GM12878 (cell line): ENCODE results near the gene C1QBP. TPM values are rescaled to one million over a fixed set of nuclear protein-coding genes. Genes with fewer than 3 reads are reported as not detected.

Experiments
- ATAC-seq: fragments of 200-7000 bp; cut with Tn5 transposase; 3 replicates; pipeline ENCODE4 v1.9.1; 2020; ENCODE audit warnings: mild to moderate bottlenecking, moderate library complexity
- BruUV-seq: library from RNA; stranded (reverse); fragments of 400-500 nt; replicated peaks from 2 replicates; lab custom pipeline; 2021; lab: Mats Ljungman, UMichigan
- CTCF ChIA-PET: fragments of 300-600 bp; sonication (Branson Sonifier 250); formaldehyde crosslinking; extraction: SDS; loops from one replicate; lab custom pipeline; 2021; ENCODE audit warnings: inconsistent platforms; lab: Yijun Ruan, JAX
- POLR2A ChIA-PET: fragments of 350-600 bp; formaldehyde crosslinking; extraction: SDS; loops from one replicate; lab custom pipeline; 2021; ENCODE audit warnings: inconsistent platforms; lab: Charles Lee
- RAD21 ChIA-PET: fragments of 300-600 bp; sonication (Branson Sonifier 250); formaldehyde crosslinking; loops from one replicate; lab custom pipeline; 2023; ENCODE audit warnings: antibody characterized with exemption; ENCODE audit not compliant: unreplicated experiment; lab: Charles Lee
- SMC1A ChIA-PET: fragments of 300-600 bp; sonication (Branson Sonifier 250); formaldehyde crosslinking; loops from one replicate; lab custom pipeline; 2023; ENCODE audit not compliant: unreplicated experiment, uncharacterized antibody; lab: Charles Lee
- DNase-seq: peaks from one replicate; pipeline ENCODE4 v3.0.0-alpha.2; 2011; ENCODE audit warnings: low read depth, low spot score
- FAIRE-seq: peaks from 3 replicates; lab custom pipeline; 2011; peaks lifted over from hg19 to GRCh38; lab: Jason Lieb, UNC
- H2AFZ ChIP-seq: 2 replicates; pipeline ENCODE4 v1.6.0; 2011; ENCODE audit warnings: low read depth, low read length, control low read depth; ENCODE audit not compliant: control insufficient read depth
- H3K27ac ChIP-seq: 2 replicates; pipeline ENCODE4 v1.5.1; 2011; ENCODE audit warnings: control low read depth; ENCODE audit not compliant: control insufficient read depth, insufficient read depth
- H3K27me3 ChIP-seq, 2 experiments: replicated peaks in 1 of 2; 2 replicates each; pipeline versions ENCODE4 v1.6.0 to v1.6.1; 2011; ENCODE audit warnings: low read length in 1 of 2; ENCODE audit not compliant: control insufficient read depth in 2 of 2, insufficient read depth in 2 of 2
- H3K36me3 ChIP-seq, 2 experiments: 2 replicates each; pipeline ENCODE4 v1.5.1; 2011; ENCODE audit warnings: low read length in 1 of 2; ENCODE audit not compliant: control insufficient read depth in 2 of 2, insufficient read depth in 2 of 2
- H3K4me1 ChIP-seq: 2 replicates; pipeline ENCODE4 v1.6.1; 2011; ENCODE audit warnings: mild to moderate bottlenecking, low read length, moderate library complexity, mixed read lengths; ENCODE audit not compliant: control insufficient read depth, insufficient read depth
- H3K4me2 ChIP-seq: 2 replicates; pipeline ENCODE4 v1.6.0; 2011; ENCODE audit warnings: control low read depth; ENCODE audit not compliant: control insufficient read depth, insufficient read depth
- H3K4me3 ChIP-seq: fragments of 200-600 bp; sonication (generic); 2 replicates; pipeline ENCODE4 v1.5.1; 2016
- H3K79me2 ChIP-seq: 2 replicates; pipeline ENCODE4 v1.6.0; 2011; ENCODE audit warnings: low read length; ENCODE audit not compliant: control insufficient read depth, insufficient read depth
- H3K9ac ChIP-seq: 2 replicates; pipeline ENCODE4 v1.8.0; 2011; ENCODE audit warnings: low read length, control low read depth, mixed read lengths; ENCODE audit not compliant: control insufficient read depth, insufficient read depth
- H3K9me3 ChIP-seq: replicated peaks from 3 replicates; pipeline ENCODE4 v1.5.1; 2011; ENCODE audit warnings: mild to moderate bottlenecking, low read length; ENCODE audit not compliant: control insufficient read depth, insufficient read depth
- H4K20me1 ChIP-seq: 2 replicates; pipeline ENCODE4 v1.6.0; 2011; ENCODE audit not compliant: control insufficient read depth, insufficient read depth
- CBFB ChIP-seq: IDR thresholded peaks from 2 replicates; pipeline ENCODE4 v1.6.1; 2016; ENCODE audit warnings: antibody characterized with exemption, low read depth
- HCFC1 ChIP-seq: fragments of 150-350 bp; IDR thresholded peaks from 2 replicates; pipeline ENCODE4 v1.6.1; 2014; ENCODE audit warnings: low read length
- NFIC ChIP-seq: IDR thresholded peaks from 2 replicates; pipeline ENCODE4 v1.6.1; 2012; ENCODE audit warnings: low read depth, mild to moderate bottlenecking, inconsistent platforms, low read length, moderate library complexity
- NR2C2 ChIP-seq: IDR thresholded peaks from 2 replicates; pipeline ENCODE4 v1.6.1; 2011; ENCODE audit warnings: borderline replicate concordance, low read depth; ENCODE audit not compliant: control insufficient read depth, insufficient read length
- SKIL ChIP-seq: fragments of 450-650 bp; IDR thresholded peaks from 2 replicates; pipeline ENCODE4 v1.6.1; 2017; ENCODE audit warnings: mild to moderate bottlenecking, low read depth, inconsistent platforms; ENCODE audit not compliant: poor library complexity, severe bottlenecking
- SMARCA5 ChIP-seq: fragments of 450-650 bp; IDR thresholded peaks from 2 replicates; pipeline ENCODE4 v1.6.1; 2017; ENCODE audit warnings: mild to moderate bottlenecking
- TCF7 ChIP-seq: IDR thresholded peaks from 2 replicates; pipeline ENCODE4 v1.6.1; 2014; ENCODE audit warnings: antibody characterized with exemption, borderline replicate concordance
- YBX1 ChIP-seq: fragments of 450-650 bp; IDR thresholded peaks from 2 replicates; pipeline ENCODE4 v1.6.1; 2016; ENCODE audit warnings: antibody characterized with exemption
- WGBS: methylation state at CpG from one replicate; pipeline ENCODE4 v1.1.6; 2016; ENCODE audit warnings: low lambda C conversion rate; ENCODE audit not compliant: insufficient replicate concordance, insufficient coverage; ENCODE audit errors: missing lambda C conversion rate; 5-methylcytosine and 5-hydroxymethylcytosine counted together
- in situ Hi-C: fragments of 300-500 bp; cut with MboI; formaldehyde crosslinking; loops from 9 replicates; pipeline ENCODE4 v1.14.3; 2018; ENCODE audit warnings: mixed read lengths
- intact Hi-C: fragments of 100-400 bp; cut with micrococcal nuclease; formaldehyde crosslinking; loops from one replicate; pipeline ENCODE4 v1.14.2; 2022; ENCODE audit not compliant: unreplicated experiment
- polyA plus RNA-seq, 11 experiments: library from polyadenylated mRNA; depleted of rRNA in 4 of 11; unstranded in 6 of 11; stranded (reverse) in 5 of 11; fragments of >200 nt; fragmentation: Nextera tagmentation in 4 of 11; fragmentation: Illumina TruSeq in 1 of 11; extraction: Ambion mirVana in 4 of 11; extraction: Trizol in 1 of 11; gene quantifications; 1 replicate in 1 of 11; 2 replicates in 10 of 11; pipeline versions ENCODE4 v1.2.1 to v1.2.3, GENCODE V29; 2011 to 2016; ENCODE audit warnings: inconsistent platforms in 2 of 11, missing spikeins in 2 of 11, low read depth in 1 of 11
- total RNA-seq, 4 experiments: library from RNA; depleted of rRNA in 3 of 4; stranded (reverse); fragments of >200 nt in 3 of 4; fragmentation: Illumina TruSeq in 1 of 4; extraction: Trizol in 1 of 4; gene quantifications; 2 replicates each; pipeline versions ENCODE4 v1.2.1 to v1.2.3, GENCODE V29; 2013 to 2021

C1QBP gene
- total and polyA plus RNA-seq, 10 of the 15 experiments (the other 5 are each of a cell fraction or from before 2014, with no cell fraction given), result 124 to 989 (median 429) TPM

- TF ChIP-seq SKIL (peak; percentile 72), NFIC (peak; percentile 31; the same call in 1 of the 2 replicates), NR2C2 (no peak)
Observed at GRCh38 chr17:5410594-5411272, 28.2 kb downstream of the C1QBP start (continued).

GRCh38 chr17:5408186-5408585 is 30.8 kb downstream of the C1QBP start:
- Histone ChIP-seq H3K9ac (no peak overlapping the region), H3K4me1 (peaks cover 14% of the 10 kb centered on the region), H3K4me3 (no peak overlapping the region), H3K36me3 (peaks cover 16 to 57% of the 10 kb centered on the region in 2 experiments), H3K27ac (no peak overlapping the region), H2AFZ (no peak overlapping the region), H3K4me2 (no peak overlapping the region), H3K27me3 (no peaks in the 10 kb centered on the region), H4K20me1 (peaks cover 4% of the 10 kb centered on the region; the same call in 1 of the 2 replicates), H3K79me2 (peaks cover 21% of the 10 kb centered on the region), H3K9me3 (no peaks in the 10 kb centered on the region)
- SMC1A ChIA-PET, result interaction anchor here (1.8 kb wide), 1 partner anchor 9 kb away, joined by 6 read pairs; no protein-coding TSS in a partner anchor
- RAD21 ChIA-PET, result no interaction called here
- TF ChIP-seq HCFC1, result no peak
- no peak for TF ChIP-seq YBX1
- no peak for TF ChIP-seq SMARCA5
- no peak for TF ChIP-seq TCF7
- no peak for TF ChIP-seq CBFB
- FAIRE-seq, result no peak
- POLR2A ChIA-PET, result no interaction called here
- no peak for DNase-seq
- CTCF ChIA-PET, result interaction anchor here (1.9 kb wide), 1 partner anchor 31 kb away, joined by 4 read pairs; the partner anchor contains the start of gene C1QBP
- ATAC-seq, result no peak
- 97% methylated on average over 5 of the region's 5 CpGs for WGBS
- no TSS peak for BruUV-seq
- intact Hi-C loops, result no loop called here
- in situ Hi-C loops, result no loop called here
